IMR-90 (cell line): ENCODE results near the gene SEPTIN2. TPM values are rescaled to one million over a fixed set of nuclear protein-coding genes. Genes with fewer than 3 reads are reported as not detected.

ENCODE experiments used
- ATAC-seq: fragments of 200-7000 bp; cut with Tn5 transposase; 2 replicates; pipeline ENCODE4 v1.9.1; 2020; ENCODE audit warnings: low read depth, mild to moderate bottlenecking, moderate library complexity
- BruUV-seq: library from RNA; stranded (reverse); fragments of 400-500 nt; replicated peaks from 2 replicates; lab custom pipeline; 2021; lab: Mats Ljungman, UMichigan
- CTCF ChIA-PET: fragments of 300-600 bp; formaldehyde crosslinking; extraction: SDS; loops from one replicate; lab custom pipeline; 2021; ENCODE audit warnings: antibody characterized with exemption; lab: Yijun Ruan, JAX
- POLR2A ChIA-PET: fragments of 300-600 bp; sonication (Branson Sonifier 250); formaldehyde crosslinking; loops from one replicate; lab custom pipeline; 2022; ENCODE audit warnings: antibody characterized with exemption; ENCODE audit not compliant: unreplicated experiment; lab: Charles Lee
- DNase-seq: peaks from one replicate; pipeline ENCODE4 v3.0.0; 2013
- H2AFZ ChIP-seq: replicated peaks from 2 replicates; pipeline ENCODE3; 2013; ENCODE audit warnings: low read length, mild to moderate bottlenecking; ENCODE audit not compliant: poor library complexity
- H2AK5ac ChIP-seq: 2 replicates; pipeline ENCODE4 v1.6.1; 2013; ENCODE audit warnings: low read depth, low read length, inconsistent platforms
- H2AK9ac ChIP-seq: replicated peaks from 2 replicates; pipeline ENCODE3; 2013; ENCODE audit warnings: mild to moderate bottlenecking, low read depth, low read length, moderate library complexity; ENCODE audit not compliant: poor library complexity
- H2BK120ac ChIP-seq: 2 replicates; pipeline ENCODE4 v1.6.1; 2013; ENCODE audit warnings: low read depth, low read length, inconsistent platforms
- H2BK15ac ChIP-seq: 3 replicates; pipeline ENCODE4 v1.6.1; 2013; ENCODE audit warnings: low read depth, low read length, inconsistent platforms
- H2BK20ac ChIP-seq: 2 replicates; pipeline ENCODE4 v1.6.1; 2013; ENCODE audit warnings: low read depth, mild to moderate bottlenecking, inconsistent platforms, low read length, moderate library complexity
- H2BK5ac ChIP-seq: 2 replicates; pipeline ENCODE4 v1.6.1; 2013; ENCODE audit warnings: mild to moderate bottlenecking, low read depth, low read length, inconsistent platforms; ENCODE audit not compliant: poor library complexity, severe bottlenecking
- H3K14ac ChIP-seq: replicated peaks from 2 replicates; pipeline ENCODE4 v1.6.1; 2013; ENCODE audit warnings: low read depth, low read length, inconsistent platforms
- H3K18ac ChIP-seq: 2 replicates; pipeline ENCODE4 v1.6.1; 2013; ENCODE audit warnings: low read depth, low read length, control low read depth
- H3K23ac ChIP-seq: 2 replicates; pipeline ENCODE4 v1.6.1; 2013; ENCODE audit warnings: low read depth, low read length, inconsistent platforms
- H3K27ac ChIP-seq: 2 replicates; pipeline ENCODE4 v1.5.1; 2013; ENCODE audit warnings: mild to moderate bottlenecking, control low read depth, low read length; ENCODE audit not compliant: insufficient read depth
- H3K27me3 ChIP-seq: 2 replicates; pipeline ENCODE4 v1.6.1; 2013; ENCODE audit warnings: low read length; ENCODE audit not compliant: control insufficient read depth, insufficient read depth
- H3K36me3 ChIP-seq: 2 replicates; pipeline ENCODE4 v1.6.1; 2013; ENCODE audit warnings: low read length, mixed read lengths; ENCODE audit not compliant: control insufficient read depth, insufficient read depth
- H3K4ac ChIP-seq: 2 replicates; pipeline ENCODE4 v1.6.1; 2013; ENCODE audit warnings: low read depth, low read length, inconsistent platforms
- H3K4me1 ChIP-seq: 2 replicates; pipeline ENCODE4 v1.6.1; 2013; ENCODE audit warnings: low read length, mixed read lengths; ENCODE audit not compliant: control insufficient read depth, insufficient read depth
- H3K4me2 ChIP-seq: 2 replicates; pipeline ENCODE4 v1.6.1; 2013; ENCODE audit warnings: low read depth, mild to moderate bottlenecking, control low read depth, low read length, moderate library complexity
- H3K4me3 ChIP-seq: 2 replicates; pipeline ENCODE4 v1.5.1; 2013; ENCODE audit warnings: low read depth, mild to moderate bottlenecking, control low read depth, low read length, moderate library complexity; ENCODE audit not compliant: insufficient read depth
- H3K56ac ChIP-seq: 2 replicates; pipeline ENCODE4 v1.6.1; 2013; ENCODE audit warnings: low read length, inconsistent platforms; ENCODE audit not compliant: insufficient read depth; ENCODE audit errors: extremely low read depth
- H3K79me1 ChIP-seq, 2 experiments: 2 replicates each; pipeline ENCODE4 v1.6.1; 2013; ENCODE audit warnings: low read length in 2 of 2, inconsistent platforms in 1 of 2, low read depth in 1 of 2
- H3K9ac ChIP-seq: 2 replicates; pipeline ENCODE4 v1.6.1; 2013; ENCODE audit warnings: low read depth, low read length, control low read depth
- H3K9me1 ChIP-seq: 2 replicates; pipeline ENCODE4 v1.6.1; 2013; ENCODE audit warnings: low read length, inconsistent platforms; ENCODE audit not compliant: insufficient read depth
- H3K9me3 ChIP-seq: 2 replicates; pipeline ENCODE4 v1.6.1; 2013; ENCODE audit warnings: low read length; ENCODE audit not compliant: control insufficient read depth, insufficient read depth
- H4K20me1 ChIP-seq: 2 replicates; pipeline ENCODE4 v1.6.1; 2013; ENCODE audit warnings: low read length, inconsistent platforms; ENCODE audit not compliant: insufficient read depth
- H4K5ac ChIP-seq: 2 replicates; pipeline ENCODE4 v1.6.1; 2013; ENCODE audit warnings: mild to moderate bottlenecking, low read depth, low read length, control low read depth
- H4K8ac ChIP-seq, 2 experiments: 2 replicates each; pipeline ENCODE4 v1.6.1; 2013; ENCODE audit warnings: low read depth in 2 of 2, low read length in 2 of 2, control low read depth in 1 of 2, inconsistent platforms in 1 of 2
- H4K91ac ChIP-seq: 2 replicates; pipeline ENCODE4 v1.6.1; 2013; ENCODE audit warnings: low read depth, low read length, inconsistent platforms; ENCODE audit not compliant: insufficient read depth
- CEBPB ChIP-seq: IDR thresholded peaks from 2 replicates; pipeline ENCODE4 v1.6.1; 2012; ENCODE audit warnings: low read depth, low read length, improper control_type of control experiment
- MAFK ChIP-seq: IDR thresholded peaks from 2 replicates; pipeline ENCODE4 v1.6.1; 2012; ENCODE audit warnings: low read depth, low read length, improper control_type of control experiment
- POLR2A ChIP-seq: IDR thresholded peaks from 2 replicates; pipeline ENCODE4 v1.6.1; 2012; ENCODE audit warnings: mild to moderate bottlenecking, low read depth, low read length
- RCOR1 ChIP-seq: IDR thresholded peaks from 2 replicates; pipeline ENCODE4 v1.6.1; 2012; ENCODE audit warnings: mild to moderate bottlenecking, low read length, improper control_type of control experiment; ENCODE audit not compliant: insufficient replicate concordance
- WGBS, 2 experiments: methylation state at CpG; one replicate each; pipeline versions ENCODE4 v1.1.5 to v1.1.7; 2013; ENCODE audit warnings: missing lambda C conversion rate in 2 of 2; ENCODE audit not compliant: insufficient read length in 1 of 2; ENCODE audit errors: extremely low coverage in 2 of 2; 5-methylcytosine and 5-hydroxymethylcytosine counted together
- dilution Hi-C: fragments of 300-500 bp; cut with HindIII; formaldehyde crosslinking; loops from one replicate; pipeline ENCODE4 v1.14.3; 2018; ENCODE audit warnings: low sequenced_read_pairs; ENCODE audit not compliant: unreplicated experiment
- in situ Hi-C: fragments of 300-500 bp; cut with MboI; formaldehyde crosslinking; loops from 3 replicates; pipeline ENCODE4 v1.14.3; 2019; ENCODE audit warnings: low sequenced_read_pairs, inconsistent platforms, mixed read lengths
- intact Hi-C: fragments of 100-400 bp; cut with micrococcal nuclease; formaldehyde crosslinking; loops from 2 replicates; pipeline ENCODE4 v1.10.0; 2022
- polyA plus RNA-seq, 3 experiments: library from polyadenylated mRNA; depleted of rRNA; stranded (reverse); fragments of >200 nt; gene quantifications; 2 replicates each; pipeline ENCODE4 v1.2.3, GENCODE V29; 2012; ENCODE audit warnings: low replicate concordance in 1 of 3
- total RNA-seq: library from RNA; depleted of rRNA; stranded (reverse); fragments of >200 nt; gene quantifications from 2 replicates; pipeline ENCODE4 v1.2.3, GENCODE V29; 2012
- TF ChIP-seq, protein P1 (sequence below): fragments of 150-350 bp; IDR thresholded peaks from 2 replicates; pipeline ENCODE4 v1.6.1; 2016; ENCODE audit warnings: low read depth, mild to moderate bottlenecking, low read length, moderate library complexity, borderline replicate concordance

SEPTIN2 gene
- total and polyA plus RNA-seq, 2 of the 4 experiments (the other 2 are of a cell fraction), result 420 to 504 TPM

DNA sequence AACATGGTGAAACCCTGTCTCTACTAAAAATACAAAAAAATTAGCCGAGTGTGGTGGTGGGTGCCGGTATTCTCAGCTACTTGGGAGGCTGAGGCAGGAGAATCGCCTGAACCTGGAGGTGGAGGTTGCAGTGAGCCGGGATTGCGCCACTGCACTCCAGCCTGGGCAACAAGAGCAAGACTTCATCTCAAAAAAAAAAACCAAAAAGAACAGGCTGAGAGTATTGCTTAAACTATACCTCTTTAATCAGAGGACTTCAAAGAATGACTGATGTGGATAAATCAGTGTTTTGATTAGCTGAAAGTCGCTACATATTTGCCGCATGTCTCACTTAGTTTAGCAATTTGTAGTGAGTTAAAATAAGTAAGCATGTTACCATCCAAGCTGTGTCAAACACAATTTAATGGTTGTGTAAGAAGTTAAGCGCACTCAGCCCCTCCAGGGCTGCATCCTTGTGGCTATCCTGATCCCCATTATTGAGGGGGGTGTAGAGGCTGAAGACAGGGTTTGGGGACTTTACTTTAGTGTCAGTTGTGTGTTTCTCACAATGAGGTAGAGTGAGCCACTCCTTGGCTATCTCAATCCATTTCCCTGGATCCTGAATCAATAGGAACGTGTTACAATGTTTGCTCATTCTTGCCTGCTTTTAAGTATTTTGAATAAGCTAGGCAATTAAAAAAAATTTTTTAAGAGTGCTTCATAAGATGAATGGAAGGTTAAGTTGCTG lies 29.4 kb downstream of the SEPTIN2 start:
- H3K27ac ChIP-seq, result no peak overlapping the region
- H3K9ac ChIP-seq, result no peak overlapping the region
- H4K91ac ChIP-seq, result no peak overlapping the region
- H3K9me3 ChIP-seq, result no peaks in the 10 kb centered on the region
- no peak overlapping the region for H3K4ac ChIP-seq
- no peak overlapping the region for H2AK5ac ChIP-seq
- intact Hi-C loops (no loop called here), in situ Hi-C loops (loop anchor here (5.0 kb wide), 1 partner anchor 83 kb away; no protein-coding TSS in a partner anchor), dilution Hi-C loops (no loop called here)
- H3K27me3 ChIP-seq, result no peaks in the 10 kb centered on the region
- WGBS, 2 experiments, result no CpG with 5 or more reads among the region's 9 CpGs
- H4K5ac ChIP-seq, result no peak overlapping the region
- no peak overlapping the region for H3K56ac ChIP-seq
- no peak overlapping the region for H2BK20ac ChIP-seq
- no peak overlapping the region for H4K8ac ChIP-seq
- BruUV-seq, result no TSS peak
- no peak overlapping the region for H2BK15ac ChIP-seq
- H3K18ac ChIP-seq, result no peak overlapping the region
- ATAC-seq, result peak; percentile 61
- peaks cover 39% of the 10 kb centered on the region for H4K20me1 ChIP-seq
- no peak for TF ChIP-seq POLR2A
- no peak for TF ChIP-seq MAFK
- TF ChIP-seq RCOR1, result no peak
- TF ChIP-seq, protein P1, sequence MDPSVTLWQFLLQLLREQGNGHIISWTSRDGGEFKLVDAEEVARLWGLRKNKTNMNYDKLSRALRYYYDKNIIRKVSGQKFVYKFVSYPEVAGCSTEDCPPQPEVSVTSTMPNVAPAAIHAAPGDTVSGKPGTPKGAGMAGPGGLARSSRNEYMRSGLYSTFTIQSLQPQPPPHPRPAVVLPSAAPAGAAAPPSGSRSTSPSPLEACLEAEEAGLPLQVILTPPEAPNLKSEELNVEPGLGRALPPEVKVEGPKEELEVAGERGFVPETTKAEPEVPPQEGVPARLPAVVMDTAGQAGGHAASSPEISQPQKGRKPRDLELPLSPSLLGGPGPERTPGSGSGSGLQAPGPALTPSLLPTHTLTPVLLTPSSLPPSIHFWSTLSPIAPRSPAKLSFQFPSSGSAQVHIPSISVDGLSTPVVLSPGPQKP, result no peak
- TF ChIP-seq CEBPB, result peak; percentile 32; the same call in 1 of the 2 replicates
- H3K36me3 ChIP-seq, result peaks cover 70% of the 10 kb centered on the region
- peaks cover 10% of the 10 kb centered on the region for H3K9me1 ChIP-seq
- peaks cover 7% of the 10 kb centered on the region for H3K4me1 ChIP-seq
- CTCF ChIA-PET, result no interaction called here
- H3K23ac ChIP-seq, result peak overlapping the region; percentile 26; the same call in 1 of the 2 replicates
- H3K4me3 ChIP-seq, result no peak overlapping the region
- H3K14ac ChIP-seq, result no peak overlapping the region
- H3K79me1 ChIP-seq, result peaks cover 30 to 62% of the 10 kb centered on the region in 2 experiments
- POLR2A ChIA-PET, result no interaction called here
- peak; percentile 51 for DNase-seq
- no peak overlapping the region for H2AFZ ChIP-seq
- H2BK5ac ChIP-seq, result no peak overlapping the region
- no peak overlapping the region for H3K4me2 ChIP-seq
- no peak overlapping the region for H2BK120ac ChIP-seq
- H2AK9ac ChIP-seq, result no peak overlapping the region
